Spleen (tissue), 7 donors: ENCODE data around the gene NDUFAF8.

Experiments
- POLR2A ChIP-seq, 3 donors: fragments of 450-650 bp; IDR thresholded peaks; one replicate each; pipeline ENCODE4 v1.5.1; 2017; ENCODE audit warnings: antibody characterized with exemption in 3 of 3, mild to moderate bottlenecking in 1 of 3
- POLR2AphosphoS5 ChIP-seq, 3 donors: sonication (generic); formaldehyde crosslinking; IDR thresholded peaks; one replicate each; pipeline ENCODE4 v1.5.1; 2017; ENCODE audit warnings: antibody characterized with exemption in 3 of 3
- TF ChIP-seq, protein P1 (sequence below), 11 experiments: fragments of 200-600 bp in 7 of 11; fragments of 450-650 bp in 4 of 11; sonication (generic) in 4 of 11; IDR thresholded peaks in 8 of 11; conservative IDR thresholded peaks in 3 of 11; 1 replicate in 7 of 11; 2 replicates in 4 of 11; pipeline versions ENCODE4 v1.4.0 to v1.8.0; 2016 to 2021; ENCODE audit warnings: antibody characterized with exemption in 11 of 11, inconsistent platforms in 4 of 11, mild to moderate bottlenecking in 1 of 11
- donor health status: DM: no; HTN: no; CAD: no; lungs with moderate emphysema.
- donor health status: DM: no; HTN: no; CAD: no.
- donor health status: DM: no; HTN: no; CAD: no.

DNA sequence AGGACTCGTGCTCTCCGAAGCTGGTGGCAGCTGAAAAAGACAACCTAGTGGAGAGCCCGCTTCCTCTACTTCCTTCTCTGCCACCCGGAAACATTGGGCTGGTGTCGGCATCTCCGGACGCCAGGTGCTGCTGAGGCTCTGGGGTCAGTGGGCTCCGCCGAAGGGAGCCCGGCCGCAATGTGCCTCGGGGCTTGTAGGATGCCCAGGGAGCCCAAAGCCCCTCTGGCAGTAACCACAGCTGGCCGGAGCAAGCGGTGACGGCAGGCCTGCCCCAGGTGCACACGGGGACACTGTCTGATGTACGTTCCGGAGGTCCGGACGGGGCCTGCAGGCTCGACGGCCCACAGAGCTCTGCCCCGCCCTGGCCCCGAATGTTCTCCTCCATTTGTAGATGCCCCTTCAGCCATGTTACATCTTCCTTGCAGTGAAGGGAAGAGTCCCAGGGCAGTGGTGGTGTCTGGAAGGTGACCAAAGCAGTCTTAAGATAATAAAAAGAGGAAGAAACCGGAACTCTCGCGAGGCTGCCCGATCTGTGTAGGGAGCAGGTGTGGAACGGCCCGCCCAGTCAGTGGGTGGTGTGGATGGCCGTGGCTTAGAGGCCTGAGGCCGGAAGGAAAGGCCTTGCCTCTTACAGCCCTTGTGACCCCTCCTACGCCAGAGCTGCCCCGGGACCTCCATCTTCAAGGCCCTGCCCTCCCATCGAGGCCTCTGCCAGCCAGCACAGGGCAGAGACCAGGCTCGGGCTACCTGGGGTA, 22.6 kb downstream of the NDUFAF8 start:
- no peak for TF ChIP-seq POLR2A (IDR thresholded peaks at IDR 0.05)
- TF ChIP-seq, protein P1, sequence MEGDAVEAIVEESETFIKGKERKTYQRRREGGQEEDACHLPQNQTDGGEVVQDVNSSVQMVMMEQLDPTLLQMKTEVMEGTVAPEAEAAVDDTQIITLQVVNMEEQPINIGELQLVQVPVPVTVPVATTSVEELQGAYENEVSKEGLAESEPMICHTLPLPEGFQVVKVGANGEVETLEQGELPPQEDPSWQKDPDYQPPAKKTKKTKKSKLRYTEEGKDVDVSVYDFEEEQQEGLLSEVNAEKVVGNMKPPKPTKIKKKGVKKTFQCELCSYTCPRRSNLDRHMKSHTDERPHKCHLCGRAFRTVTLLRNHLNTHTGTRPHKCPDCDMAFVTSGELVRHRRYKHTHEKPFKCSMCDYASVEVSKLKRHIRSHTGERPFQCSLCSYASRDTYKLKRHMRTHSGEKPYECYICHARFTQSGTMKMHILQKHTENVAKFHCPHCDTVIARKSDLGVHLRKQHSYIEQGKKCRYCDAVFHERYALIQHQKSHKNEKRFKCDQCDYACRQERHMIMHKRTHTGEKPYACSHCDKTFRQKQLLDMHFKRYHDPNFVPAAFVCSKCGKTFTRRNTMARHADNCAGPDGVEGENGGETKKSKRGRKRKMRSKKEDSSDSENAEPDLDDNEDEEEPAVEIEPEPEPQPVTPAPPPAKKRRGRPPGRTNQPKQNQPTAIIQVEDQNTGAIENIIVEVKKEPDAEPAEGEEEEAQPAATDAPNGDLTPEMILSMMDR (IDR thresholded peaks at IDR 0.05 in 8 of 11, conservative IDR thresholded peaks at IDR 0.05 in 3 of 11) = no peak
- peak in 2 of 3 donors; percentile 52 to 53 for TF ChIP-seq POLR2AphosphoS5 (IDR thresholded peaks at IDR 0.05)
